Smooth muscle cell (in vitro differentiated cells): Measurements from ENCODE around the gene PDIA6. TPM values are rescaled to one million over a fixed set of nuclear protein-coding genes. Genes with fewer than 3 reads are reported as not detected.

ENCODE experiments used
- DNase-seq: peaks from one replicate; lab custom pipeline; 2025; ENCODE audit not compliant: unreplicated experiment; lab: John Stamatoyannopoulos, UW
- H2AFZ ChIP-seq: fragments of 200-600 bp; sonication (generic); 2 replicates; pipeline ENCODE4 v1.6.0; 2016; ENCODE audit warnings: antibody characterized with exemption, low read depth, mild to moderate bottlenecking
- H3F3A ChIP-seq: fragments of 200-600 bp; sonication (generic); 2 replicates; pipeline ENCODE4 v1.6.0; 2017; ENCODE audit warnings: antibody characterized with exemption, low read depth
- H3K27ac ChIP-seq: fragments of 200-600 bp; sonication (generic); 2 replicates; pipeline ENCODE4 v1.5.1; 2016; ENCODE audit warnings: low read depth, mild to moderate bottlenecking
- H3K27me3 ChIP-seq: fragments of 200-600 bp; sonication (generic); 2 replicates; pipeline ENCODE4 v1.6.1; 2016; ENCODE audit warnings: low read depth, mild to moderate bottlenecking
- H3K36me3 ChIP-seq: fragments of 200-600 bp; sonication (generic); 2 replicates; pipeline ENCODE4 v1.5.1; 2016; ENCODE audit warnings: low read depth
- H3K4me1 ChIP-seq: fragments of 200-600 bp; sonication (generic); 2 replicates; pipeline ENCODE4 v1.5.1; 2016; ENCODE audit warnings: low read depth
- H3K4me2 ChIP-seq: fragments of 200-600 bp; sonication (generic); 2 replicates; pipeline ENCODE4 v1.6.0; 2016; ENCODE audit warnings: mild to moderate bottlenecking
- H3K4me3 ChIP-seq: fragments of 200-600 bp; sonication (generic); 2 replicates; pipeline ENCODE4 v1.5.1; 2016; ENCODE audit warnings: mild to moderate bottlenecking
- H3K79me2 ChIP-seq: fragments of 200-600 bp; sonication (generic); 2 replicates; pipeline ENCODE4 v1.6.0; 2016; ENCODE audit warnings: low read depth, mild to moderate bottlenecking
- H3K9ac ChIP-seq: fragments of 200-600 bp; sonication (generic); 2 replicates; pipeline ENCODE4 v1.6.0; 2016; ENCODE audit warnings: low read depth
- H3K9me3 ChIP-seq: fragments of 200-600 bp; sonication (generic); replicated peaks from 2 replicates; pipeline ENCODE4 v1.5.1; 2016; ENCODE audit warnings: low read depth
- H4K20me1 ChIP-seq: fragments of 200-600 bp; sonication (generic); 2 replicates; pipeline ENCODE4 v1.6.0; 2016; ENCODE audit warnings: low read depth
- CTCF ChIP-seq: fragments of 200-600 bp; sonication (generic); IDR thresholded peaks from 2 replicates; pipeline ENCODE4 v1.5.1; 2017; ENCODE audit warnings: borderline replicate concordance, mild to moderate bottlenecking, antibody characterized with exemption; ENCODE audit not compliant: insufficient read depth, poor library complexity, severe bottlenecking
- WGBS: methylation state at CpG from one replicate; pipeline ENCODE4 v1.1.7; 2016; ENCODE audit warnings: low lambda C conversion rate; 5-methylcytosine and 5-hydroxymethylcytosine counted together
- polyA plus RNA-seq: library from polyadenylated mRNA; unstranded; fragments of >200 nt; fragmentation: Nextera tagmentation; extraction: Ambion mirVana; gene quantifications from 2 replicates; pipeline ENCODE4 v1.2.1, GENCODE V29; 2016
- total RNA-seq: library from RNA; depleted of rRNA; stranded (reverse); fragments of >200 nt; gene quantifications from 2 replicates; pipeline ENCODE4 v1.2.3, GENCODE V29; 2014

The PDIA6 gene
- total RNA-seq (360 and 470 TPM in 2 replicates), polyA plus RNA-seq (509 and 671 TPM in 2 replicates)

GRCh38 chr2:10812362-10813162, at the start of gene PDIA6:
Gene PDIA6 (minus strand): TSS chr2:10812785. CDS start chr2:10812696, 89 bp downstream.
- Histone ChIP-seq H3K9ac (peak within 1 kb of the TSS; percentile 79), H3K36me3 (no peaks in the 10 kb centered on the region), H3F3A (peaks cover 12% of the 10 kb centered on the region), H3K4me2 (peak within 1 kb of the TSS; percentile 93), H3K4me1 (peaks cover 23% of the 10 kb centered on the region), H3K79me2 (peaks cover 48% of the 10 kb centered on the region), H3K27me3 (no peaks in the 10 kb centered on the region), H3K9me3 (no peaks in the 10 kb centered on the region), H4K20me1 (peaks cover 42% of the 10 kb centered on the region), H2AFZ (peak within 1 kb of the TSS; percentile 94), H3K4me3 (peak within 1 kb of the TSS; percentile 81), H3K27ac (peak within 1 kb of the TSS; percentile 60)
- no peak for TF ChIP-seq CTCF
- WGBS, result 2% methylated on average over 36 of the region's 98 CpGs
- peak; percentile 87 for DNase-seq

GRCh38 chr2:10862330-10862729, 49.7 kb upstream of the PDIA6 start:
- Histone ChIP-seq H3K27me3 (peaks cover 12% of the 10 kb centered on the region), H3F3A (no peaks in the 10 kb centered on the region), H3K79me2 (no peaks in the 10 kb centered on the region), H4K20me1 (no peaks in the 10 kb centered on the region), H3K4me3 (no peak overlapping the region), H2AFZ (no peak overlapping the region), H3K4me2 (no peak overlapping the region), H3K4me1 (peaks cover 6% of the 10 kb centered on the region), H3K36me3 (no peaks in the 10 kb centered on the region), H3K9ac (no peak overlapping the region), H3K27ac (no peak overlapping the region), H3K9me3 (no peaks in the 10 kb centered on the region)
- 85% methylated on average over 10 of the region's 10 CpGs for WGBS
- no peak for DNase-seq
- no peak for TF ChIP-seq CTCF

GRCh38 chr2:10861765-10862164, 49.2 kb upstream of the PDIA6 start:
- WGBS, result 90% methylated on average over 5 of the region's 5 CpGs
- H3K79me2 ChIP-seq, result no peaks in the 10 kb centered on the region
- no peaks in the 10 kb centered on the region for H3F3A ChIP-seq
- H4K20me1 ChIP-seq, result no peaks in the 10 kb centered on the region
- no peak overlapping the region for H3K27ac ChIP-seq
- H2AFZ ChIP-seq, result no peak overlapping the region
- TF ChIP-seq CTCF, result no peak
- H3K9ac ChIP-seq, result no peak overlapping the region
- H3K4me3 ChIP-seq, result no peak overlapping the region
- H3K4me1 ChIP-seq, result peaks cover 6% of the 10 kb centered on the region
- no peaks in the 10 kb centered on the region for H3K36me3 ChIP-seq
- no peak overlapping the region for H3K4me2 ChIP-seq
- no peaks in the 10 kb centered on the region for H3K9me3 ChIP-seq
- DNase-seq, result no peak
- H3K27me3 ChIP-seq, result peaks cover 12% of the 10 kb centered on the region
